AG04449 (cell line): ENCODE data around the gene RNGTT.

Experiments used
- CTCF ChIA-PET: fragments of 350-600 bp; formaldehyde crosslinking; extraction: SDS; loops from one replicate; lab custom pipeline; 2021; ENCODE audit warnings: antibody characterized with exemption; lab: Yijun Ruan, JAX
- POLR2A ChIA-PET: fragments of 400-600, 350-600 bp; formaldehyde crosslinking; extraction: SDS; loops from one replicate; lab custom pipeline; 2020; ENCODE audit warnings: antibody characterized with exemption, inconsistent platforms; lab: Yijun Ruan, JAX
- DNase-seq: peaks from one replicate; pipeline ENCODE4 v3.0.0-alpha.2; 2010; ENCODE audit warnings: low read depth, low spot score
- H3K4me3 ChIP-seq: 2 replicates; pipeline ENCODE4 v1.5.1; 2011; ENCODE audit warnings: low read depth, mild to moderate bottlenecking, control low read depth, low read length
- TF ChIP-seq, protein P1 (sequence below): IDR thresholded peaks from one replicate; pipeline ENCODE4 v1.5.1; 2011; ENCODE audit warnings: mild to moderate bottlenecking, moderate library complexity, low read length, control low read depth, inconsistent platforms; ENCODE audit not compliant: insufficient read depth; ENCODE audit errors: missing control alignments

Gene RNGTT

DNA sequence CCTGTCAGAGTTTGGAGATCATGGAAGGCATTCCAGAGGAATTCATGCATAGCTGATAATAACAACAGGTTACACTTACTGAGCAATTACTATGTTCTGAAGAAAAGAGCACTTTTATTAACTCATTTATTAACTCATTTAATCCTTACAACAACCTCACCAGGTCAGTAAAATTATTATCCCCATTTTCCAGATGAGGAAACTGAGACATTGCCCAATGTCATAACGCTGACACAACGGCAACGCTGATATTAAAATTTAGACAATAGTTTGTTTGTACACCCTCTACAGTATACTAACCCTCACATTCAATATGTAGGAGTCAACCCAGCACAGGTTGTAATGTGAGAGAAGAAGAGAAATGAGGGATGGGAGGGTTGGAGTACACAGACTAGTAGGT lies 105.0 kb downstream of the RNGTT start:
- CTCF ChIA-PET: interaction anchor here (0.9 to 8.1 kb wide), 2 partner anchors 12 to 21 kb away, joined by 3 to 53 read pairs; no protein-coding TSS in a partner anchor
- H3K4me3 ChIP-seq: no peak overlapping the region
- TF ChIP-seq, protein P1, sequence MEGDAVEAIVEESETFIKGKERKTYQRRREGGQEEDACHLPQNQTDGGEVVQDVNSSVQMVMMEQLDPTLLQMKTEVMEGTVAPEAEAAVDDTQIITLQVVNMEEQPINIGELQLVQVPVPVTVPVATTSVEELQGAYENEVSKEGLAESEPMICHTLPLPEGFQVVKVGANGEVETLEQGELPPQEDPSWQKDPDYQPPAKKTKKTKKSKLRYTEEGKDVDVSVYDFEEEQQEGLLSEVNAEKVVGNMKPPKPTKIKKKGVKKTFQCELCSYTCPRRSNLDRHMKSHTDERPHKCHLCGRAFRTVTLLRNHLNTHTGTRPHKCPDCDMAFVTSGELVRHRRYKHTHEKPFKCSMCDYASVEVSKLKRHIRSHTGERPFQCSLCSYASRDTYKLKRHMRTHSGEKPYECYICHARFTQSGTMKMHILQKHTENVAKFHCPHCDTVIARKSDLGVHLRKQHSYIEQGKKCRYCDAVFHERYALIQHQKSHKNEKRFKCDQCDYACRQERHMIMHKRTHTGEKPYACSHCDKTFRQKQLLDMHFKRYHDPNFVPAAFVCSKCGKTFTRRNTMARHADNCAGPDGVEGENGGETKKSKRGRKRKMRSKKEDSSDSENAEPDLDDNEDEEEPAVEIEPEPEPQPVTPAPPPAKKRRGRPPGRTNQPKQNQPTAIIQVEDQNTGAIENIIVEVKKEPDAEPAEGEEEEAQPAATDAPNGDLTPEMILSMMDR: no peak
- POLR2A ChIA-PET: no interaction called here
- DNase-seq: no peak

DNA sequence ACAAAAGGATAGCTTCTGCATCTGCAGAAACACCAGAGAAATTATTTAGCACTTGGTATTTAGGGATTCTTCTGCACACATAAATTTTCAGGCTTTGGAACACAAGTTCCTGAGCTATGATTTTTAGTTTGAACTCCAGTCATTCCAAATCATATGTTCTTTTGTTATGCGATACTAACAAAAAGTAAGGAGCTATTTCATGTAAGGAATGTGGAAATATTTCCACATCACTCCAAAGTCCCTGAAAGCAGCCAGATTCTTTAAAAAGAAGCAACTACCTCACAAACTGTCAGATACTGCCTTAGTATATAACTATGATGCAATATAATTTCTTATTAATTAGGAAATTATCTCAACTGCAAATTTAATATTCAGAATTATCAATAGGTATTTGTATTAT lies 106.9 kb downstream of the RNGTT start:
- TF ChIP-seq, protein P1: no peak
- H3K4me3 ChIP-seq: no peak overlapping the region
- ChIA-PET CTCF (interaction anchor here (1.0 to 8.1 kb wide), 2 partner anchors 11 to 14 kb away, joined by 3 to 53 read pairs; no protein-coding TSS in a partner anchor), POLR2A (no interaction called here)
- no peak for DNase-seq

DNA sequence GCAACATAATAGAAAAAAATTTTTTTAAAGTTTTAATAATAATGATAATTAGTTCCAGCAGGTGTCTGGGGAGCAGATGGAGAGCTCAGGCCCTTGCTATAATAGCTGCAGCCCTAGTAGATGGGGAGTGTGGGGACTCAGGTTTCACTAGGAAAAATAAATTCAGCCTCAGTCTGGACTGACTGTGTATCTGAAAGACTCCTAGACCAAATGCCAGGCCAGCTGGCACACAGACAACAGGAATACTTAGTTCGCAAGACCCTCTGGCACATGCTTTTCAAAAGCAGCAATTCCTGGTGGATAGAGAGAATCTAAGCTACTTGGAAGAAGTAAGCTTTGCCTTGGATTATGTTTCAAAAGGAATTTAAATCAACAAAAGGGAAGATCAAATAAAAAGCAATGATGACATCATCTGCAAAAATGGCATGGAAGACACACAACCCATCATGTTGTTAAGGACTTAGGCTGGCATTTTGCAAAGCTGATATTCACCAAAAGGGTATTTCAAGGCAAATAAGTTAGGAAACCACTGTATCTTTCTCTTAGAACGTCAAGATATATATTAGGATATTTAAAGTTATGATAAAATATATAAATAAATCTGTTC lies 107.8 kb downstream of the RNGTT start:
- TF ChIP-seq, protein P1: no peak
- no peak for DNase-seq
- ChIA-PET POLR2A (no interaction called here), CTCF (interaction anchor here (8.1 kb wide), 1 partner anchor 15 kb away, joined by 53 read pairs; no protein-coding TSS in a partner anchor)
- H3K4me3 ChIP-seq: no peak overlapping the region

DNA sequence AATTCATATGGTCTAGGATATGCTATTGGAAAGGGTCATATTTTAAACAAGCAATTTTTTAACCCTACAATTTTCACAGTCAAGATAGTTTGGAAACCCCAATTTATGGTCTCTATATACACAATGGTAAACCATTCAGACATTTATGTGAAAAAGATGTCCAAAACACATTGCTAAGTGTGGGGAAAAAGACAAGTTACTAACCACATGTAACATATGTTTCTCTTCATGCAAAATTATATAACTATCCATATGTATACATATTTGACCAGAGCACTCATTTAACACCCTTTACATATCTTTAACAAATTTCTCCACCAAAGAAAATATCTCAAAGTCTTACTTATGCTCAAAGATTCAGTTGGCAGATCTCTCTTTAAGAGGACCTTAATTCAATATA lies 110.6 kb downstream of the RNGTT start:
- H3K4me3 ChIP-seq: no peak overlapping the region
- TF ChIP-seq, protein P1: no peak
- ChIA-PET CTCF (interaction anchor here (8.1 kb wide), 1 partner anchor 18 kb away, joined by 53 read pairs; no protein-coding TSS in a partner anchor), POLR2A (no interaction called here)
- DNase-seq: no peak

DNA sequence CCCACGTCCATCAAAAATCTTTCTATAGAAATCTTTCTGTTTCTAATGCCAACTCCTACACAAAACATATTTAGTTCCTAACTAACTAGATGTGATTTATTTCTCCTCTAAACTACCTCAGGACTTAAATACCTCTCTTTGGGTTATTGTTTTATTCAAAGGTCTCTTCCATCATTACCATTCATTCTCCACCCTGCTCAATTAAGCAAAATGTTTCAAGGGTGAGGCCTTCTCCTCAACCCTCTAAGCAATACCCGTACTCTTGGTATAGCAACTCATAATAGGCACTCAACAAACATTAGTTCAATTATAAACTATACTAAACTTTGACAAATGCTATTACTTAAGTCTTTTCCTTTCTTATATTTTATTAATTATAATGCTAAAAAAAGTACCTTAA lies 111.4 kb downstream of the RNGTT start:
- DNase-seq: no peak
- no peak overlapping the region for H3K4me3 ChIP-seq
- TF ChIP-seq, protein P1: no peak
- ChIA-PET POLR2A (no interaction called here), CTCF (interaction anchor here (8.1 kb wide), 1 partner anchor 19 kb away, joined by 53 read pairs; no protein-coding TSS in a partner anchor)

DNA sequence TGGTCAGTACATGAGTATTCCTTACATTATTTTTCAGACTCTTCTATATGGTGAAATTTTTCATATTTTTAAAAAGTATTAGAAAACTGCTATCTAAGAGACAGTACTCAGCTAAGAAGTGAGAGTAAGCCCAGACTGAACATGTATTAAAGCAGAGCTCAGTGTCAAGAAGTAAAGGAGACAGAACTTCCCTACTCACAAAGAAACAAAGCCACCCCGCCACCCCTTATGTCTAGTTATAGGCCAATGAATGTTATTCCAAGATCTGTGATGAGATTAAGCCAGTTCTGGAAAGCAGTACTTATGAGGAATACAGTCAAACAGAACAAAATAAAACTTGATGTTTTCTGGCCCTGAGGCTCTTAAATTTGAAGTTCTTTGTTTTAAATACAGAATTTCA lies 114.5 kb downstream of the RNGTT start:
- DNase-seq: no peak
- TF ChIP-seq, protein P1: no peak
- ChIA-PET CTCF (no interaction called here), POLR2A (no interaction called here)
- no peak overlapping the region for H3K4me3 ChIP-seq
